ENCODE measurements around the gene TSSC4. TPM values are rescaled to one million over a fixed set of nuclear protein-coding genes. Genes with fewer than 3 reads are reported as not detected.

TSSC4 gene
- total RNA-seq, 1 donor: 31.5 TPM

DNA sequence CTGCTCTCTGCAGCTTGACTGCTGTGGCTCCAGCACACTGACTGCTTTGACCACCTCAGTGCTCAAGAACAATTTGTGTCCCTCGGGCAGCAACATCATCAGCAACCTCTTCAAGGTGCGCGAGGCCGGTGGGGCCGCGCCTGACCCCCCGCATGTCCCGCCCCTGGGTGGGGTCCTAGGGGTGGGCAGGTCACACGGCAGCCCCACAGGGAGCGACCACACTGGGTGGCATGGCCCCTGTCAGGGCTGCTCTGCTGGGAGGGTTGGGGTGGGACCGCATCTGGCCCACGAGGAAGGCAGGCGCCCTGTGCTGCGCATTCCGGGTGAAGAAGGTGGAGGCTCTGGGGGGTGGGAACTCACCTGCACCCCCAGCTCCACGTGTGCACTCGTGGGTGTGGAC is 4.7 kb upstream of the TSSC4 start:
- H3K4me3 ChIP-seq (ENCODE audit: low read depth, low read length): no peak overlapping the region
- DNase-seq (ENCODE audit: low read depth): no peak
- TF ChIP-seq, protein P1, sequence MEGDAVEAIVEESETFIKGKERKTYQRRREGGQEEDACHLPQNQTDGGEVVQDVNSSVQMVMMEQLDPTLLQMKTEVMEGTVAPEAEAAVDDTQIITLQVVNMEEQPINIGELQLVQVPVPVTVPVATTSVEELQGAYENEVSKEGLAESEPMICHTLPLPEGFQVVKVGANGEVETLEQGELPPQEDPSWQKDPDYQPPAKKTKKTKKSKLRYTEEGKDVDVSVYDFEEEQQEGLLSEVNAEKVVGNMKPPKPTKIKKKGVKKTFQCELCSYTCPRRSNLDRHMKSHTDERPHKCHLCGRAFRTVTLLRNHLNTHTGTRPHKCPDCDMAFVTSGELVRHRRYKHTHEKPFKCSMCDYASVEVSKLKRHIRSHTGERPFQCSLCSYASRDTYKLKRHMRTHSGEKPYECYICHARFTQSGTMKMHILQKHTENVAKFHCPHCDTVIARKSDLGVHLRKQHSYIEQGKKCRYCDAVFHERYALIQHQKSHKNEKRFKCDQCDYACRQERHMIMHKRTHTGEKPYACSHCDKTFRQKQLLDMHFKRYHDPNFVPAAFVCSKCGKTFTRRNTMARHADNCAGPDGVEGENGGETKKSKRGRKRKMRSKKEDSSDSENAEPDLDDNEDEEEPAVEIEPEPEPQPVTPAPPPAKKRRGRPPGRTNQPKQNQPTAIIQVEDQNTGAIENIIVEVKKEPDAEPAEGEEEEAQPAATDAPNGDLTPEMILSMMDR (IDR thresholded peaks at IDR 0.05; ENCODE audit: insufficient read depth, low read length): no peak

GRCh38 chr11:2396471-2396870 is 4.1 kb upstream of the TSSC4 start:
- no peak for DNase-seq (ENCODE audit: low read depth)
- TF ChIP-seq, protein P1 (IDR thresholded peaks at IDR 0.05; ENCODE audit: insufficient read depth, low read length): no peak
- no peak overlapping the region for H3K4me3 ChIP-seq (ENCODE audit: low read depth, low read length)

DNA sequence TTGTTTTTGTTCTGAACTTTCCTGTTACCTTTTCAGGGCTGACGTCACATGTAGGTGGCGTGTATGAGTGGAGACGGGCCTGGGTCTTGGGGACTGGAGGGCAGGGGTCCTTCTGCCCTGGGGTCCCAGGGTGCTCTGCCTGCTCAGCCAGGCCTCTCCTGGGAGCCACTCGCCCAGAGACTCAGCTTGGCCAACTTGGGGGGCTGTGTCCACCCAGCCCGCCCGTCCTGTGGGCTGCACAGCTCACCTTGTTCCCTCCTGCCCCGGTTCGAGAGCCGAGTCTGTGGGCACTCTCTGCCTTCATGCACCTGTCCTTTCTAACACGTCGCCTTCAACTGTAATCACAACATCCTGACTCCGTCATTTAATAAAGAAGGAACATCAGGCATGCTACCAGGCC is 3.5 kb upstream of the TSSC4 start:
- DNase-seq (ENCODE audit: low read depth): no peak
- TF ChIP-seq, protein P1 (IDR thresholded peaks at IDR 0.05; ENCODE audit: insufficient read depth, low read length): no peak
- H3K4me3 ChIP-seq (ENCODE audit: low read depth, low read length): no peak overlapping the region

DNA sequence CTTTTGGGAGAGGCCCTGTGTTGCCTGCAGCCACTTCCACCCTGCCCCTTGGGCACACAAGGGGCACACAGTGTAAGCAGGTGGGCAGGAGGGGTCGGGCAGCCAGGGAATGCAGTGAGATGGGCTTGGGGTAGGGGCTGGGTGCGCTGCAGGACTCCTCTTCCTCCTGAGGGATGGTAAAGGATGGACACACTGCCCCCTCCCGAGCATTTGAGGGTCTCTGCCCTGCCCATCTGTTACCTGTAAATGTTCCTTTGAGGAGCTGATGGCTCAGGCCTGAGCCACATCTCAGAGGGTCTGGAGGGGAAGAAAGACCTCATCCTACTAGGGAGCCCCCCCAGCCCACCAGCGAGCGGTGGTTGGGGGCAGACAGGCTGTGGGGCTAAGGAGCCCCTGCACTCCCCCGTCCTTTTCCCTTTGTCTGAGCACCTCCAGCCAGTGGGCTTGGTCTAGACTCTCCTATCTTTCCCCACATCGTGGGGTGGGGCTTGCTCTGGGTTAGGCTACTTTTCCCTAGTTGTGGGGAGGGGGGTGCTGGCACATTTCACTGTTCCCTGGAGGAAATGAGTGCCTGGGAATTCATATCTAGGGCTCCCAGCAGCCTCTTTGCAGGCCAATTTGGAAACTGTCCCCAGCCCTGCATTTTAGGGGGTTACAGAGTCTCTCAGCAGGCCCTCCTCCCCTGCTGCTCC is 1.7 kb upstream of the TSSC4 start:
- peak overlapping the region; percentile 75 for H3K4me3 ChIP-seq (ENCODE audit: low read depth, low read length)
- no peak for DNase-seq (ENCODE audit: low read depth)
- TF ChIP-seq, protein P1 (IDR thresholded peaks at IDR 0.05; ENCODE audit: insufficient read depth, low read length): no peak

DNA sequence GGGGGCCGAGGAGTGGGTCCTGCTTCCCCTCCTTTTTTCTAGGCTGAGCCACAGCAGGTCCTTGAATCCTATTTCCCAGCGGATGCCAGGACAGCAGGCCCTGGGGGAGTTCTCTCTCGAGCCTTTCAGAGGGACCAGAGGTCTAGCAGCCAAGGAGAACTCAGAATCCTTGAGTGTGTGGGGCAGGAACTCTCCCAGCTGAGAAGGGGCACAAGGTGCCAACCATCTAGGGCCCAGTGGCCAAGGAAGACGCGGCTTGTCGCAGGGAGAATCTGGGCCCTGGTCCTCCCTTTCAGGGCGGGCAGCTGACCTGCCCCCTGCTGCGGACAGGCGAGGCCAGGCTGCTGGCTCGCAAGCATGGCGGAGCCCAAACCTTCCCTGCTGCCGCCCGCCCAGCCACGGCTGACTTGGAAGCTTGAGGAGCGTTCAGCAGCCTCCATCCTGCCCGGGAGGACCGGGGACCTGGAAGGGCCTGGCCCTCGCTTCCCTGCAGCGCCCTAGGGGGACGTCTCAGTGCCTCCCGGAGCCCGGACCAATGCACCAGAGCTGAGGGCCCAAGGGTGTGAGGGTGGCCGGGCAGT is 972 bp upstream of the TSSC4 start:
- TF ChIP-seq, protein P1 (IDR thresholded peaks at IDR 0.05; ENCODE audit: insufficient read depth, low read length): no peak
- peak; percentile 24 for DNase-seq (ENCODE audit: low read depth)
- H3K4me3 ChIP-seq (ENCODE audit: low read depth, low read length): peak overlapping the region; percentile 75

GRCh38 chr11:2400762-2401435 is 349 bp downstream of the TSSC4 start:
- TF ChIP-seq, protein P1 (IDR thresholded peaks at IDR 0.05; ENCODE audit: insufficient read depth, low read length): no peak
- DNase-seq (ENCODE audit: low read depth): no peak
- H3K4me3 ChIP-seq (ENCODE audit: low read depth, low read length): peak overlapping the region; percentile 94
